HL-60/S4 treated with phorbol 12-myristate 13-acetate at 8.2 ng/mL for 4 days and 3 days (cell line): ENCODE results near the gene VPS54.

Experiments used
- in situ Hi-C: fragments of 300-500 bp; cut with MboI; formaldehyde crosslinking; loops from 2 replicates; pipeline ENCODE4 v1.15.0; 2022; ENCODE audit warnings: low sequenced_read_pairs

Gene VPS54

GRCh38 chr2:64024259-64024949, 5.2 kb upstream of the VPS54 start:
- in situ Hi-C loops, result no loop called here

GRCh38 chr2:64023485-64024258, 4.4 kb upstream of the VPS54 start:
- in situ Hi-C loops, result no loop called here

- in situ Hi-C loops, result no loop called here
These were observed 2.4 kb upstream of the VPS54 start for GRCh38 chr2:64021578-64021977.

GRCh38 chr2:64019975-64020528, 824 bp upstream of the VPS54 start:
- in situ Hi-C loops, result no loop called here

- in situ Hi-C loops, result no loop called here
These were observed 536 bp downstream of the VPS54 start for GRCh38 chr2:64018701-64019082.

GRCh38 chr2:64017811-64018700, 1.2 kb downstream of the VPS54 start:
- in situ Hi-C loops, result no loop called here

- in situ Hi-C loops, result no loop called here
These were observed 3.3 kb downstream of the VPS54 start for GRCh38 chr2:64015898-64016297.

- in situ Hi-C loops, result no loop called here
These were observed 3.8 kb downstream of the VPS54 start for GRCh38 chr2:64015391-64015790.

- in situ Hi-C loops, result no loop called here
These were observed 4.6 kb downstream of the VPS54 start for GRCh38 chr2:64014628-64015027.

GRCh38 chr2:64013053-64013452, 6.2 kb downstream of the VPS54 start:
- in situ Hi-C loops, result no loop called here

- in situ Hi-C loops, result no loop called here
These were observed 7.1 kb downstream of the VPS54 start for GRCh38 chr2:64012115-64012514.

- in situ Hi-C loops, result no loop called here
These were observed 10.7 kb downstream of the VPS54 start for GRCh38 chr2:64008434-64009009.

- in situ Hi-C loops, result no loop called here
These were observed 11.3 kb downstream of the VPS54 start for GRCh38 chr2:64007924-64008323.

- in situ Hi-C loops, result no loop called here
These were observed 13.4 kb downstream of the VPS54 start for GRCh38 chr2:64005707-64006356.

GRCh38 chr2:64003239-64003638, 16.0 kb downstream of the VPS54 start:
- in situ Hi-C loops, result no loop called here

- in situ Hi-C loops, result no loop called here
These were observed 17.7 kb downstream of the VPS54 start for GRCh38 chr2:64001382-64002101.

GRCh38 chr2:64000630-64001381, 18.4 kb downstream of the VPS54 start:
- in situ Hi-C loops, result no loop called here

GRCh38 chr2:63999049-63999448, 20.2 kb downstream of the VPS54 start:
- in situ Hi-C loops, result no loop called here
